Measurements from ENCODE around the gene DSCAML1.
A peak's percentile ranks its signal among the peaks of the same experiment; 100 is the strongest.
"Not testable (repeated sequence)": the region's sequence is repeated elsewhere in the genome, so short reads cannot be mapped to it uniquely, and the experiment has no call there.

DSCAML1 gene

GRCh38 chr11:117458275-117459122 lies 338.5 kb downstream of the DSCAML1 start:
- DNase-seq: peak in 3 of 58 donors; percentile 11 to 17 (median 13)

- DNase-seq: no peak
Observed at GRCh38 chr11:117457835-117458234, 339.2 kb downstream of the DSCAML1 start.

- DNase-seq: no peak
Observed at GRCh38 chr11:117457031-117457785, 339.8 kb downstream of the DSCAML1 start.

GRCh38 chr11:117456721-117457029 lies 340.3 kb downstream of the DSCAML1 start:
- not testable (repeated sequence) for DNase-seq

- DNase-seq: no peak
Observed at GRCh38 chr11:117456027-117456720, 340.8 kb downstream of the DSCAML1 start.

GRCh38 chr11:117454564-117454917 lies 342.5 kb downstream of the DSCAML1 start:
- no peak for DNase-seq

DNA sequence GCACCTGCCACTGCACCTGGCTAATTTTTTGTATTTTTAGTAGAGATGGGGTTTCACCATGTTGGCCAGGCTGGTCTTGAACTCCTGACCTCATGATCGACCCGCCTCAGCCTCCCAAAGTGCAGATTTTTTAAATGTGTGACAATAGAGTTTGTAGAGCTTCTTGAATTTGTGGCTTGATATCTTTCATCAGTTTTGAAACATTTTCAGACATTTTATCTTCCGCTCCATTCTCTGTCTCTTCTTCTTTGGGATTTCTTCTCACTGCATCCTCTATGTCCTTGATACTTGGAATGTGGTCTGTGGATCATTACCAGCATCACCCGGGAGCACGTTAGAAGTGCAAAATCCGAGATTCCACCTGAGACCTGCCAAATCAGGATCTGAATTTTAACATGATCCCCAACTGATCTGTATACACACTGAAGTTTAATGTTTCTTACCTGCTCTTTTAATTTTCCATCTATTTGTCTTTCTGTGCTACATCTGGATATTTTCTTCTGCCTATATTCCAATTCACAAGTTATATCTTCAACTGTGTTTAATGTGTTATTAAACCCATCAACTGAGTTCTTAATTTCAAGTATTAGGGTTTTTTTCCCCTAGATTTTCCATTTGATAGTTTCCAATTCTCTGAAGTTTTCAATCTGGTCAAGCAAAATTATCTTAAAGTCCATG lies 343.0 kb downstream of the DSCAML1 start:
- no peak for DNase-seq

DNA sequence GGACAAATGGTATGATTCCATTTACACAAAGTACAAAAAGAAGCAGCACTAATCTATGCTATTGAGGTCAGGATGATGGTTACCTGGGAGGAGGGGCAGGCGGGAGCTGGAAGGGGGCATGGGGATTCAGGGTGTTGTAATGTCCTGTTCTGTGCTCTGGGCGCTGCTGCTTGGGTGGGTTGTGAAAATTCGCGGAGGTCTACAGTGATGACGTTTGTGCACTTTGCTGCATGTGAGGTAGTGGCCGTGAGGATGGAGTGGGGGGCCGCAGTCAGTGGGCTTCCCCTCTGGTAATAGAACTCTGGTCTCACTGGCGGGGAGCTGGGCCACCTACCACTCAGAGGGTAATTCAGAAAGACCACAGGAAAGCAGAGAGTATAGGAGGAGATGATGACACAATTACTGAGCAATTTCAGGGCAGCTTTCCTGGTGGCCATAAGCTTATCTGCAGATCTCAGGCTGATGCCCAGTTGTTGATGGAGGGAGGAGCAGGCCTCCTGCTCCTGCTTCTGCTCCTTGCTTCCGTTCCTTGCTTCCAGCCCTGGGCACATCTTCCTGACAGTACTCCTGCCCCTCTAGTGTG lies 347.8 kb downstream of the DSCAML1 start:
- no peak for DNase-seq

- no peak for DNase-seq
Observed at GRCh38 chr11:117444711-117445658, 352.0 kb downstream of the DSCAML1 start.

DNA sequence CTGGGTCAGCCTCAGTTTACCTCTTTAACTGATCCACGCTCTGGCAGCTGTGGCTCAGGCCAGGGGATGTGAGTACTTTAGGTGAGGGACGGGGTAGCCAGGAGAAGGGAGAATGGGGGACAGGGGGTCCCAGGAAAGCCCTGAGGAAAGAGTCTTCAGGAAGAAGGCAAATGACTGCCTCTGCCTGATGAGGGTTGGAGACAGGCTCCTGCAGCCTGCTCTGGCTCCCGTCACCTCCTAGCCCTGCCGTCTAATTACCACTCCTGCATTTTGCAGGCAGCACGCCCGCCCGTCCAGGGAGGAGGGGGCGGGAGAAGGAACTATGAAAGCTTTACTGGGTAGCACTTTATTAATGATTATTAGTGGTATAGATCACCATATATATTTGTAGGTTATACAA lies 352.8 kb downstream of the DSCAML1 start:
- no peak for DNase-seq

GRCh38 chr11:117443266-117444186 lies 353.5 kb downstream of the DSCAML1 start:
- DNase-seq: peak in 53 of 58 donors; percentile 7 to 79 (median 45)

- DNase-seq: no peak
Observed at GRCh38 chr11:117442869-117443239, 354.2 kb downstream of the DSCAML1 start.

- DNase-seq: no peak
Observed at GRCh38 chr11:117442049-117442868, 354.8 kb downstream of the DSCAML1 start.

DNA sequence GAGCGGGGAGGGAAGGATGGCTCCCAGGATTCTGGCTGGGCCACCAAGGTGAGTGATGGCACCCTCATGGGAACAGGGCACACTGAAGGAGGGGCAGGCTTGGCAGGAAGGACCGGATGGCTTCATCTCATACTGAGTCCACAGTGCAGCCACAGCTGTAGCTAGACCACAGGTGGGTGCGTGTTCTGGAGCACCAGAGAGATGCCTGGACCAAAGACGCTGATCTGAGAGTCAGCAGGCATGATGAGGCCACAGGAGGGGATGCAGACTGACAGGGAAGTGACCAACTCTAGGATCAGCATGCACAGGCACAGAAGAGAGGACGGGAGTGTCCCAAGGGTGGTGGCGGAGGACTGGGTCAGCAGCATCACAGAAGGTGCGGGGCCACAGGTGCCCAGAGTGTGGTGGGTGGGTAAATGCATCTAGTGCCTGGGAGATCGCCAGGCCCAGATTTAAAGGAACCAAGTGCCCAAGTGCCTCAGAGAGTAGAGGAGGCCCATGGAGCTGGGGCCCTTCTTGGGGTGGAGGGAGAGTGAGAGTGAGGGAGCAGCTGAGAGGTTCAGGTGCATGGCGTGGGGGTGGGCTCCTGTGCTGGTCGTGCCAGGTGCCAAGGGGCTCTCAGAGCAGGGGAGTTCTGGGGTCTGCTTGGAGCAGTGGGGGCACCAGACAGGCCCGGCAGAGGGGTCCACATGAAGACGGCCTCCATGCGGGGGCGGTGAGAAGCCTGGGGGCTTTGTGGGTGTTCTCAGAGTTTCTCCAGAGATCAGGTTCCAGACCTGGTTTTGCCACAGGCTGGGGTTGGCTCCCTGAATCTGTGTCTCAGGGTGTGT lies 355.7 kb downstream of the DSCAML1 start:
- no peak for DNase-seq

GRCh38 chr11:117440258-117440657 lies 356.8 kb downstream of the DSCAML1 start:
- DNase-seq: no peak

- DNase-seq: no peak
Observed at GRCh38 chr11:117439256-117439655, 357.8 kb downstream of the DSCAML1 start.

Measured in anterior cingulate cortex (tissue), 58 donors.